ENCODE results near the gene CXADR.
"Not testable (repeated sequence)": the region's sequence is repeated elsewhere in the genome, so short reads cannot be mapped to it uniquely, and the experiment has no call there.

CXADR gene

DNA sequence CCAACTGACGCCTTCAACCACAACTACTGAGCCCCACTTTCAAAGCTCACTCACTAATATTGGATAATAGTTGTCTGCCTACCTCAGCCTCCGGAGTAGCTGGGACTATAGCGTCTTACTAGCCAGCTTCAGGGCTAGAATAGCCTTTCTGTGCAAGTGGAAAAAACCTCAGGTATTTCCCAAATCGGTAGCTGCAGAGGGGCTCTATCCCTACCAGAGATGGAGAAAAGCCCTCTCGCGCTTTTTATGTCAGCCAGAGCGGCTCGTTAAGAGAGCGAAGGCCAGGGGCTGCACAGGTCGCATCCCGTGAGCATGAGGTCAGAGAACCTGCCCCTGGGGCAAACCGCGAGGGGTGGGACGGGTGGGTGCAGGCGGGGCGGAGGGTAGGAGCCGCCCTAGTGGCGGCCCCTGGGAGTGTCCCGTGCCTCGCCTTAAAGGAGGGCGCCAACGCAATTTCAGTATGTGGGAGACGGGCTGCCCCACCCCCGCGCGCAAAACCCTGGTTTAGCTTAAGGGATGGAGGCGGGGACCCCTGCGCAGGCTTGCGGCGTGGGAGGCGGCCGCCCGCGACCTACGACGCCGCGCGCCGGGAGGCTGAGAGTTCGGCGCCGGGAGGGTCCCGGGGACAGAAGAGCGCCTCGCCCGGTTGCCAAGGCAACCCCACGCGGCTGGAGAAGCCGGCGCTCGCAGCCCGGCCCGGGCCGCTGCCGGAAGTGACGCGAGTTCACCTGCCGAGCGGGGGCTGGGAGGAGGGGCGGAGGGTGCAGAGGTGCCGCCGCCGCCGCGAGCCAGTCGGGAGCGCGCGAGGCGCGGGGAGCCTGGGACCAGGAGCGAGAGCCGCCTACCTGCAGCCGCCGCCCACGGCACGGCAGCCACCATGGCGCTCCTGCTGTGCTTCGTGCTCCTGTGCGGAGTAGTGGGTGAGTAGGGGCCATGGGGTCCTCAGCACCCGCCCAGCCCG lies at the start of gene CXADR:
Gene CXADR (plus strand): TSS at position 791 of the 961 bp plus-strand sequence. CDS start 87 bp downstream, at position 878.
- DNase-seq, result peak; percentile 78

DNA sequence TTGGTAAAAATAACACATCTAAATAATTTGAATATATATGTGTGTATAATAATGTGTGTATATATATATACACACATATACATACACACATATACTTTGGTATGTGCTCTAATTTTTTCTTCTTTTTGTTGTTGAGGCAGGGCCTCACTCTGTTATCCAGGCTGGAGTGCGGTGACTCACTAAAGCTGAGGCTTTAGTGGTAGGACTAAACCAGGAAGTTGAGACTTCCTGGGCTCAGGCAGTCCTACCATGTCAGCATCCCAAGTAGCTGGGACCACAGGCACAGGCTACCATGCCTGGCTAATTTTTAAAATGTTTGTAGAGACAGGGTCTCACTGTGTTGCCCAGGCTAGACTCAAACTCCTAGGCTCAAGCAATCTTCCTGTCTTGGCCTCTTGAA lies 46.7 kb upstream of the CXADR start:
- DNase-seq, result no peak

DNA sequence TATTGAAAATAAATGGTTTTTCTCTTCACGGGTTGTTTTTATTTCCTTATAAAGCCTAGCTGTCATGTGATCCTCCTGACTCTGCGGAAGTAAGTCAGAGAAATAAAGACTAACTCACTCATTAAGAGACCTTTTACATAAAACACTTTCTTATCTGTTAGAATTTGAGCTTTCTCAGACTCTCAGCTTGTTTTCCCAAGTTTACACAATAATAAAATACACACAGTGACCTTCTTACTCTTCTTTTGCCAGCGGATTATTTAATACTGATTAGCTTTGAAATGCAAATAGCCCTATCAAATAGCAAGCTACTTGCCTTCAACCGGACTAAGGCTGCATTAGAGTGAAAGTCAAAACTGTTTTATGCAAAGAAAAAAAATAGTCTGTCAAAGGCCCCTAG lies 45.5 kb upstream of the CXADR start:
- no peak for DNase-seq

DNA sequence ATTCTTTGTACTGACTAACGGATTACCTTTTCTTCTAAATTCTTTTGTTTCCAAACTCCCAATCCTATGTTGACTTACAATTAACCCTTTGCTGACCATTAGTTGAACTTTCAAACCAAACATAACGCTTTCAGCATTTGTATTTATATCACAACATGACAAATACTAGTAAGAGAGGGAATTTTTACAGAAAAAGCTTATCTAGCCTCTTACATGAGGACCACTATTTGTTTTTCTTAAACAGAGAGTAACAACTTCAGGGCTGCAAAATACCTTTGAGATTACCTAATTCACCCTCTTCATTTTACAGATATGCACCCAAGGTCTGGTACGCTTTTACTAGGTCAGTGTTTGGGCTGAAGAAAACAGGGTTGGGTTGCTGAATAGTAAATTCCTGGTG lies 45.0 kb upstream of the CXADR start:
- DNase-seq, result no peak

DNA sequence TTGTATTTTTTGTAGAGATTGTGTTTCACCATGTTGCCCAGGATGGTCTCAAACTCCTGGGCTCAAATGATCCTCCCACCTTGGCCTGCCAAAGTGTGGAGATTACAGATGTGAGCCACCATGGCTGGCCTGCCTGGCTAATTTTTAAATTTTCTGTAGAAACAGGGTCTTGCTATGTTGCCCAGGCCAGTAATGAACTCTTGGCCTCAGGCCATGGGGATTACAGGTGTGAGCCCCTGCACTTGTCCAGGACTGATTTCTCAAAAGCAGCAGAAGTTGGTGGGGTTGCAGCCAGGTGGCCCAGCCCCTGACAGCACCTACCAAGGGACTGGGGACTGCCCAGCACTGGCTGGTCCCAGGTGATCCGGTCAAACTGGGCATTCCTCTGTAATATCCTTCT lies 44.1 kb upstream of the CXADR start:
- DNase-seq, result no peak

DNA sequence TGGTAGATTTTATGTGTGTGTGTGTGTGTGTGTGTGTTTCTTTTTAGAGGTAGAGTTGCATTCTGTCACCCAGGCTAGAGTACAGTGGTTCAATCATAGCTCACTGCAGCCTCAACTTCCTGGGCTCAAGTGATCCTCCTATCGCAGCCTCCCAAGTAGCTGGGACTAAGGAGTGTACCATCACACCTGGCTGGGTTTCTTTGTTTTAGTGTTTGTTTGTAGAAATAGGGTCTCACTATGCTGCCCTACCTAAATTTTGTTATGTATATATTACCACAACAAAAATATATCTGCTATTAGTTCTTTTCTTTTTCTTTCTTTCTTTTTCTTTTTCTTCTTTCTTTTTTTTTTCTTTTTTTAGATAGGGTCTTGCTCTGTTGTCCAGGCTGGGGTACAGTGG lies 43.1 kb upstream of the CXADR start:
- no peak for DNase-seq

DNA sequence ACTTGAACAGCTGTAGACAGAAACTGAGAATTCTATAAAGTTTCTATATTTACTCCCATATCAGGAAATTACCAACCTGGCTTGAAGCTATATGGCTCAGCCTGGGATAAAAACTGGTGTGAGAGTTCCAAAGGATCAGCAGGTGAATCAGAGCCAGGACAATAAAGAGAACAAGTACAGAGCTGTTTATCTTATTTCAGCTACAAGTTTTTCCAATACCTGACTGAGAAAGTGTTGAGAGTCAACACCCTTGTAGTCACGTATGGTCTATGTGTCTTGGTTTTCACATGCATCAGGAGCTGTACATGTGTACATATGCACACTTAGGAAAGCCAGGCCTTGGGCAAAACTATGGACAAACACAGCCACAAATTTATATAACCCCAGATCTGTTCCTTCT lies 40.7 kb upstream of the CXADR start:
- DNase-seq, result no peak

DNA sequence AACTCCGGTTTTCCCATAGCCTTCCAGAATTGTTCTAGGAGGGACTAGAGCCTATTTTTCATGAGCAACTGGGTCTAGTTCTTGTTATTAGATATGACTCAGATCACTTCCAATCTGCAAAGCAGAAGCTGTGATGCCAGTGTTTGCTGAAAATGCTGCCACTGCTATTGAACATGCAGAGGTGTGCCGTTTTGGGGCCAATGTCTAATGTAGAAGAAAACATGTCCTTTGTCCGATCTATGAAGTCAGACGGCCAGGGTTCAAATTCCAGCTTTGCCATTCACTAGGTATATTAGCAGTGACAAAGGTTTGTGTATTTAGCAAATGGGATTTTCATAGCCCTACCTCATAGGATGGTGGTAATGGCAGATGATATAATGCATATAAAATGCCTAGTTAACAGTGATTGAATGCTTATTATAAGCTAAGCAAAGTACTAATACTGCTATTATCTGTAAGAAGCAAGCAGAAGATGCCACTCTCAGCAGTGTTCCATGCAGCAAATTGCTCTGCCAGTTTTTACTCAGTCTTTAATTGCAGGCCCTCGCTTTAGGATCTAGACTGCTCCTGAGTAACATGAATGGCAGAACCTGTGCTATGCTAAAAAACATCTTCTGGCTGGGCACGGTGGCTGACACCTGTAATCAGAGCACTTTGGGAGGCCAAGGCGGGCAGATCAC lies 40.1 kb upstream of the CXADR start:
- DNase-seq, result no peak

DNA sequence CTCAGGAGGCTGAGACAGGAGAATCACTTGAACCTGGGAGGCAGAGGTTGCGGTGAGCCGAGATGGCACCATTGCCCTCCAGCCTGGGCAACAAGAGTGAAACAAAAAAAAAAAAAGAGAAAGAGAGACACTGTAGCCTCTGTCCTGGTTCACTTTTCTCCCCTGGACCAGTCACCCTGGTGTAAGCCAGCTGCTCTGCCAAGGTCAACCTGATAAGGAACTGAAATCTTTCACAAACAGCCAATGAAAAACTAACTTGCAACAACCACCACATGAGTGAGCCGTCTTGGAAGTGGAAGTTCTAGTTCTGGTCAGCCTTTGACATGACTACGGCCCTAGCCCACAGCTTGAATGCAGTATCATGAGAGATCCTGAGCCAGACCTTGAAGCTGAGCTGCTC lies 36.8 kb upstream of the CXADR start:
- DNase-seq, result no peak

DNA sequence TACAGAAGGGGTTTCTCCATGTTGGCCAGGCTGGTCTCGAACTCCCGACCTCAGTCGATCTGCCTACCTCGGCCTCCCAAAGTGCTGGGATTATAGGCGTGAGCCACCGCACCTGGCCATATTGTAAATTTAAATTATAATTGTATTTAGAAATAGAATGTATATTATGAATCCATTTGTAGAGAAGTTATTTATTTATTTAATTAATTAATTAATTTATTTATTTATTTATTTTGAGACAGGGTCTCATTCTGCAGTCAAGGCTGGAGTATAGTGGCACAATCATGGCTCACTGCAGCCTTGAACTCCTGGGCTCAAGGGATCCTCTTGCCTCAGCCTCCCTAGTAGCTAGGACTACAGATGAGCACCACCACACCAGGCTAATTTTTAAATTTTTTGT lies 34.7 kb upstream of the CXADR start:
- not testable (repeated sequence) for DNase-seq

DNA sequence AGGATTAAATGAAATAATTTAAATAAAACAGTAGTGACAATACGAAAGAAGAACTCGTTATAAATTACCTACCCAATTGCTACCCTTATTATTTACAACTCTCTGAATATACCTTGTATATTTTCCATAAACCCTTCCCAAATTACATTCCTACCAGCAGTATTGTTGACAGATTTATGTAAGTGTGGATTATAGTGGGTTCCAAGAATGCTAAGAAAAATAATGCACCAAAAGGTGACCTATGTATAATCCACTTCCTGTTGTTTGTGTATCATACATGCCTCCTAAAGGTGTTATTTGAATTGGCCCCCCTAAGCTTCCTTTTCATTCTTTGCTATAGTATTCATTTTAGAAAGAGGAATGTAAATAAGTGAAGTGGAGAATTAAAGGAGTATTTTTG lies 33.2 kb upstream of the CXADR start:
- DNase-seq, result no peak

DNA sequence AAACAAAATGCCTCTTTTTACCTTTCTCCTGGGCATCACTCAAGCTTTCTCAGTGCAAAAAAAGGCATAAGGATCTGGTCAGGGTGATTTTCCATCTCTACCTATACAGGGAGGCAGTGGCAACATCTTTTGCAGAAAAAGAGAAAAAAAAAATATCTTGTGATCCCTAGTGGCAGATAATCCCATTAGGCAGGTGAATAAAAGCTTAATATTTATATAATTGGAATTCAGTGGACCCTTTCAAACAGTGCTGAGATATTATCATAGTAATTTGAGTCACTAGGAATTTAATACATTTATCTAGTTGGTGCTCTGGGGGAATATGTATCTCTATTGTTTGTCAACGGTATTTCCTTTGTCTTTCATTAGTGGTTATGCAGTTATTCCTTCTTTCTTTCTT lies 29.9 kb upstream of the CXADR start:
- DNase-seq, result no peak

DNA sequence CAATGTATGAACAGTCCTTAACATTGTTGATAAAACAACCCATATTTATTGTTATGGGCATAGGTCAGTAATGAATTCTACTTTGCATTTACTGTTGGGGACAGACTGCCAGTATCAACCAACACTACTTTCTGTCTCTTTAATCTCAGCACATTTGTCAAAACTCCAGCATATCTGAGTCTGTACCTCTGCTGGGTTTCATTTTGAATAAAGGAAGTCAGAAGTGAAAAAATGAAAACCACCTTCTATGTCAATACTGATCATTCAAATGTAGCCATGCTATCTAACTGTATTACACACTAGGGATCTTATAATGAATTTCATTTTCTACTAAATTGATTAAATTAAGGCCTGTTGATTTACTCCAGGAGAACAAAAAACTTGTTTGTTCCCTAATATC lies 24.2 kb upstream of the CXADR start:
- no peak for DNase-seq

DNA sequence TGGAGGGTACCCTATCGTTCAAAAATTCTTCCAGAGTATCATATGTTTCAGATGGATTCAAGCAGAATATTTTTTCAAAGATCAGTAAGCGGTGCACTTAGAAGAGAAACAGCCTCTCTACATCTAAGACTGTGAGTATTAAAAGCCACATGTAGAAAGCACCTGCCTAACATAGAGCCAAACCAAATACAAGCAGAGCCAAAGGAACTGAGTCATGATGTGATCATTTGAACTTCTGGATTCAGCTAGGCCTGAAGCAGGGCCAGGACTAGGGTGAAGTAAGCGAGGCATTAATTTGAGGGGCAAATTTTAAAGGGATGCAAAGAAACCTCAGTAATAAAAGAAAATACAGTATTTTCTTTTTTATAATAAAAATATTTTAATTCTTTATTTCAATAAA lies 23.3 kb upstream of the CXADR start:
- not testable (repeated sequence) for DNase-seq

DNA sequence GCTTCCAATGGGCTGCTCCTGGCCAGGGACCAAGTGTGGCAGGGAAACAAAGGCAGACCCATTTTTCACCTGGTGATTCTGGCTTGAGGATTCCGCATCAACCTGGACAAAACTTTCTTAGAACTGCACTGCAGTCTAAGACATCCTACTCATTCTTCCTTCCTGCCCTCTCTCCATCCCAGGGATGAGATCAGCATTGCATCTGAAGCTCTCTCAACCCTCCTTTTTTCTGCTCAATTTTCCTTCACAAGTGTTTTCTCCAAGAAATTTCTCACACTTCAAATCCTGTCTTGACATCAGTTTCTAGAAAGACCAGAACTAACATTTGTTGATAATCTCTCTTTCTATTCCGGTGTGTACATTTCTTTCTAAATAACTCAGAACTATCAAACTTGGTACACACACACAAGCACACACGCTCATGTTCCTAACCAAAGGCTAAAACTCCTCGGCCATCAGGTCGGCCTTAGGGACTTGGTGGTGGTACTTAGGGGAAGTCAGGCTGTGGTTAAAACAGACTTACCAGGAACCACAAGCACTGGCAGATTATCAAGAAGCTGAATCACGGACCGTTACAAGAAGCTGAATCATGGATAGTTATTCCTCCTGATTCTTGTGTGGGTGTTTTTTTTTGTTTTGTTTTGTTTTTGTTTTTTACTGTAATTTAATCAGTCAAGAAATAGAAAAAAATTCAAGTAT lies 21.0 kb upstream of the CXADR start:
- DNase-seq, result peak; percentile 23

DNA sequence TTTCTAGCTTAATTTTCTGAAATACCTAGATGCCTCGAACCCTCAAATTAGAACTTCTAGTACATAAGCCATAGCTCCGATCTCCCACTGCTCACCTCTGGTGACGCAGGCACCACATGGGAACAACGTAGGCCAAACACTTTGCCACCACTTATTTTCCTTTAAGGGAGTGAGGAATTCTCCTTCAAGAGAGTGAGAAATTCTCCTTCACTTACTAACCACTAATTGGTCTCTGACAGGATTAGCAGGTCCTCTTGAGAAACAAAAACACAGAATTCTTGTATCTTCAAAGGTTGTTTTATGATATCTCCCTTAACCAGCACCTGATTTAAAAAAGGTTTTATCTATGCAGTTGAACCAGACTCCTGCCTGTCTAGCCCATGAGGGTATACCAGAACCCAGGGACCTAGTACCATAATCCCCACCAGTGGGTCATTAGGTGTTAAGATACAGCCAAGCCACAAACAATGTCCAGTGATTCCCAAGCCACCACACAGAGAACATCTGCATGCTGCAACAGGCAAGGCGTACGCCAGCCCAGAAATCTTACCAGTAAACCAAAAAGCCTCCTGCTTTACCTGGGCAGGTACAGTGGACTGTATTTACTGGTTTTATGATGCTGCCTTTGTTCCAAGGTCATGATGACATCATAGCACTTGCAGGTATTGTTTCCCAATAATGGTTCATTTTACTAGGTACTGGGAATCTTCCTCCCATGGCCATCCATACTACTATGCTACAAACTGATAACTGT lies 20.3 kb upstream of the CXADR start:
- DNase-seq, result no peak

DNA sequence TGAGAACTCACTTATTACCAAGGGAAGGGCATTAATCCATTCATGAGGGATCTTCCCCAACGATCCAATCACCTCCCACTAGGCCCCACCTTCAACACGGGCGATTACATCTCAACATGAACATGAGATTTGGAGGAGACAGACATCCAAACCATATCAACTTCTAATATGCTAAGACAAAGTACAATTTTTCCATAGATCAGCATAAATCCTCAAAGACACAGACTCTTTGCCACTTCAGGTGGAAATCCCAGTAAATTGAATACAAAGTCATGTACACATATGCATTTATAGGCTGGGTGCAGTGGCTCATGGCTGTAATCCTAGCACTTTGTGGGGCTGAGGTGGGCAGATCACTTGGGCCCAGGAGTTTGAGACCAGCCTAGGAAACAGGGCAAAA lies 18.8 kb upstream of the CXADR start:
- DNase-seq, result no peak

DNA sequence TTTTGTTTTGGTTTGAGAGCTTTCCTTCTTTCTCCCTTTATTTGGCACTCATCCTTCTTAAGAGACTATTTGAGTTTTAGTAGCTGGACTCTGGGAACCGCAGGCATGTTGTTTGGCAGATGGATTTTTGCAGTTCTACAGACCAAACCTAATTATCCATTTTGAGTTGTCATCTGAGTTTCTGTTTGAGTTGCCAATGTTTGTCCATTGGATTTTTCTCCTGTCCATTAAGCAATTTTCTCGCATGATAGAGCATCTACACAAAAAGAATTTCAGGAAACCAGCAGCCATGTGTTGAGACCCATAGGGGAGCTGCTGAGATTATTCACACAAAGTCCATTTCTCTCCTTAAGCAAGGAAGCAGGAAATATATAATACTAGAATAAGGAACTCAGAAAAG lies 17.2 kb upstream of the CXADR start:
- DNase-seq, result no peak

DNA sequence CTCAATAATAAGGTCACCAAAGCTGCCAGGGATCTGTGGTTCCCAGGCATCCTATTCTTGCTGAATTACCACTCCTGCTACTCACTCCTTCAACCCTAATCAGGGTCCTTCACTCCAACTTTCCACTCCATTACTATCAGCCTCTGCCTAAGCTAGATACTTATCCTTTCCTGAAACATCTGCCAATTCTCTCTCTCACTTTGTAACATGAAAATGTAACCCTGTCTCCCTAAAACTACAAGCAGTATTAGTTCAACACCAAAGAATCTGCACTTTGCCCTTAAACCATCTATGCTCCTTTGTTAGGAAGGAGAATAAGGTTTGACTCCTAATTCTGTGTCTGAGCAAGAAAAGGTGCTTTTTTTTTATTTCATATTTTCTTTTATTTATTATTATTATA lies 15.5 kb upstream of the CXADR start:
- DNase-seq, result no peak

DNA sequence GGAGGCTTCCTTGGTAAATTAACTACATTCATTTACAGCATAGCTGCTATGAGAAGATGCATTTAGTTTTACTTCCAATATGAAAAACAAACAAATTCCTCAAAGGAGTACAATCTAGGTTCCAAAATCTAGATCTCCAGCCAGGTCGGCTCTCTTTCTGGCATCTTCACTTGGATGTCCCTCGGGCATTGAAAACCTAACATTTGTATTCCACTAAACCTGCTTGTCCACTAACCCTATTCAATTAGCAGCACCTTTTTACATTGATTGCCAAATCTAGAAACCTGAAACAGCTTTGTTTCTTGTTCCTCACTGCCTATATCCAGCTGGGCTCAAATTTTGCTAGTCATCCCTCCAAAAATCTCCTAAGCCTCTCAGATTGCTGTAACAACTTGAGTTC lies 14.3 kb upstream of the CXADR start:
- no peak for DNase-seq

DNA sequence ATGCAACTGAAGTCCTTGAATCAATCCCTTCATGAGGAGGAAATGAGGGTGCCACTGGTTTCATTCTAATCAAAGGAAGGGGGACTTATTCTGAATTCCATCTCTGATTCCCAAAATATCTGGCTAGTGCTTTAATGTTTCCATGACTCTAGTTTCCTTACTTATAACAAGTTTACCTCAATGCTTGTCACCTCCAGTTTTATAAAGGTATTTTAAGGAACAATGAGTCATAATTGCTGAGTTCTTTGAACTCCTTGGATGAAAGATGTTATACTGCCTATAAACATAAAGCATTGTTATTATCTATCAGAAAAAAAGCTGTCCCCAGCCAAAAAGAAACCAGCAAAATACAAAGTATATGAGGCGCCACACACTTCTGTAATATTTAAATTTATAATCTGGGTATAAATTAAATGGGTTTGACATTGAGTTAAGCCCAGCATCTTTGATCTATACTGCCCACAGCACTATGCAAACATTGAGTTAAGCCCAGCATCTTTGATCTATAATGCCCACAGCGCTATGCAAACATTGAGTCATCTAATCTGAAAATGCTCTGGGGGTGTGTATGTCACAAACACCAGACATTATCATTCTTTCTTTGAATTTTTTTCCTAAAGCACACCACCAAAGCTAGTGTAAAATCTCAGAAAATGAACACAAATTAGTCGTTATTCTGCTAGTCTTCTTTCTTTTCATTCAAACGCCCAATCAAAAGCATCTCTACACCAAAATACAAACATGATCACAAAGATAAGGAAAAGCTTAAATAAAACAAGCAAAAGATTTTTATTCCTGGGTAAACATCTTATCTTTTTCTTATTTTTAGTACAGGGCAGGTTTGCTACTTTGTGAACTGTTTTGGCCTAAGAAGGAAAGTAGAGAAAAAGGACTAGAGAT lies 11.5 kb upstream of the CXADR start:
- DNase-seq, result no peak

DNA sequence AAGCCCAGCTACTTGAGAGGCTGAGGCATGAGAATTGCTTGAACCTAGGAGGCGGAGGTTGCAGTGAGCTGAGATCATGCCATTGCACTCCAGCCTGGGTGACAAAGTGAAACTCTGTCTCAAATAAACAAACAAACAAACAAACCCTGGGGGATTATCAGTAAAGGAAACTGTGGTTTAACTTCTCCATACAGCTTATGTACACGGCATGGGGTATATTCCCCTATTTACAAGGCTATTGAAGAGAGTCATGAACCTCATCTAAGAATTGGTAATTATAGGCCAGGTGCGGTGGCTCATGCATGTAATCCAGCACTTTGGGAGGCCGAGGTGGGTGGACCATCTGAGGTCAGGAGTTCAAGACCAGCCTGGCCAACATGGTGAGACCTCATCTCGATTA lies 9.9 kb upstream of the CXADR start:
- not testable (repeated sequence) for DNase-seq

Data from activated CD4-positive, alpha-beta T cell treated with anti-CD3 and anti-CD28 coated beads for 48 hours (primary cell).